GM21717 (cell line): ENCODE data around the gene PSMG4.

ENCODE experiments used
- ATAC-seq: cut with Tn5 transposase; IDR thresholded peaks from one replicate; pipeline ENCODE4 v1.9.1; 2021; ENCODE audit warnings: mild to moderate bottlenecking, moderate library complexity; ENCODE audit not compliant: unreplicated experiment

The PSMG4 gene

GRCh38 chr6:3250231-3250675, 8.5 kb upstream of the PSMG4 start:
- no peak for ATAC-seq

GRCh38 chr6:3251462-3252314, 7.1 kb upstream of the PSMG4 start:
- no peak for ATAC-seq

GRCh38 chr6:3252369-3252768, 6.4 kb upstream of the PSMG4 start:
- ATAC-seq, result no peak

- ATAC-seq, result no peak
Measured at GRCh38 chr6:3252861-3253596, 5.7 kb upstream of the PSMG4 start.

GRCh38 chr6:3253597-3253961, 5.2 kb upstream of the PSMG4 start:
- ATAC-seq, result no peak

GRCh38 chr6:3258201-3258600, 546 bp upstream of the PSMG4 start:
- ATAC-seq, result no peak

GRCh38 chr6:3259491-3259958, 778 bp downstream of the PSMG4 start:
- ATAC-seq, result peak; percentile 39

- ATAC-seq, result no peak
Measured at GRCh38 chr6:3260296-3260695, 1.5 kb downstream of the PSMG4 start.

- ATAC-seq, result no peak
Measured at GRCh38 chr6:3260772-3261517, 2.2 kb downstream of the PSMG4 start.

GRCh38 chr6:3261518-3261820, 2.7 kb downstream of the PSMG4 start:
- no peak for ATAC-seq

GRCh38 chr6:3261921-3262320, 3.2 kb downstream of the PSMG4 start:
- no peak for ATAC-seq

- ATAC-seq, result no peak
Measured at GRCh38 chr6:3263096-3263495, 4.3 kb downstream of the PSMG4 start.

GRCh38 chr6:3264356-3264755, 5.6 kb downstream of the PSMG4 start:
- no peak for ATAC-seq

- ATAC-seq, result no peak
Measured at GRCh38 chr6:3265671-3266070, 6.9 kb downstream of the PSMG4 start.

GRCh38 chr6:3266170-3266569, 7.4 kb downstream of the PSMG4 start:
- no peak for ATAC-seq

GRCh38 chr6:3267162-3267561, 8.4 kb downstream of the PSMG4 start:
- no peak for ATAC-seq

- ATAC-seq, result no peak
Measured at GRCh38 chr6:3268680-3269079, 9.9 kb downstream of the PSMG4 start.

GRCh38 chr6:3269281-3269975, 10.7 kb downstream of the PSMG4 start:
- no peak for ATAC-seq

GRCh38 chr6:3270258-3270657, 11.5 kb downstream of the PSMG4 start:
- ATAC-seq, result no peak

- ATAC-seq, result no peak
Measured at GRCh38 chr6:3271756-3272155, 13.0 kb downstream of the PSMG4 start.
